HG02981 (cell line): ENCODE measurements around the gene FFAR1.
"Not testable (repeated sequence)": the region's sequence is repeated elsewhere in the genome, so short reads cannot be mapped to it uniquely, and the experiment has no call there.

Experiments
- ATAC-seq: cut with Tn5 transposase; IDR thresholded peaks from one replicate; pipeline ENCODE4 v1.9.1; 2021; ENCODE audit warnings: mild to moderate bottlenecking, moderate library complexity; ENCODE audit not compliant: unreplicated experiment

The FFAR1 gene

DNA sequence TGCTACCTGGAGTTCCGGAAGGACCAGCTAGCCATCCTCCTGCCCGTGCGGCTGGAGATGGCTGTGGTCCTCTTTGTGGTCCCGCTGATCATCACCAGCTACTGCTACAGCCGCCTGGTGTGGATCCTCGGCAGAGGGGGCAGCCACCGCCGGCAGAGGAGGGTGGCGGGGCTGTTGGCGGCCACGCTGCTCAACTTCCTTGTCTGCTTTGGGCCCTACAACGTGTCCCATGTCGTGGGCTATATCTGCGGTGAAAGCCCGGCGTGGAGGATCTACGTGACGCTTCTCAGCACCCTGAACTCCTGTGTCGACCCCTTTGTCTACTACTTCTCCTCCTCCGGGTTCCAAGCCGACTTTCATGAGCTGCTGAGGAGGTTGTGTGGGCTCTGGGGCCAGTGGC lies 11.7 kb downstream of the FFAR1 start:
- not testable (repeated sequence) for ATAC-seq

DNA sequence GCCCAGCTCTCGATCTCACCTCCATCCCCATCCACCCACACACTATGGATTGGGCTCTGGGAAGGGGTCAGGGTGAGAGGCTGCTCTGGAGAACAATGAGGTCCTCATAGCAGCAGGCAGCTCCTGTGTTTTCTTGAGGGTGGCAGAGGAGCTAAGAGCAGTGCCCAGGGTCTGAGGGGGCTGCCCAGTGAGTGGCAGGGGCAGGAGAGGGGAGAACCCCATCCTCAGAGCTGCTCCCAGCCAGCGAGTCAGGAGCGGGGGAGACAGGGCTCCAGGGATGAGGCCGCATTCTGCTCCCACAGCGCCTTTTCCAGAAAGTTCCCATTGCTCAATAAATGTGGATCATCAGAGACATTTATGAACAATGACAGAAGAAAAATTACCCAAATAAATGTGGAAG lies 12.4 kb downstream of the FFAR1 start:
- ATAC-seq, result not testable (repeated sequence)

DNA sequence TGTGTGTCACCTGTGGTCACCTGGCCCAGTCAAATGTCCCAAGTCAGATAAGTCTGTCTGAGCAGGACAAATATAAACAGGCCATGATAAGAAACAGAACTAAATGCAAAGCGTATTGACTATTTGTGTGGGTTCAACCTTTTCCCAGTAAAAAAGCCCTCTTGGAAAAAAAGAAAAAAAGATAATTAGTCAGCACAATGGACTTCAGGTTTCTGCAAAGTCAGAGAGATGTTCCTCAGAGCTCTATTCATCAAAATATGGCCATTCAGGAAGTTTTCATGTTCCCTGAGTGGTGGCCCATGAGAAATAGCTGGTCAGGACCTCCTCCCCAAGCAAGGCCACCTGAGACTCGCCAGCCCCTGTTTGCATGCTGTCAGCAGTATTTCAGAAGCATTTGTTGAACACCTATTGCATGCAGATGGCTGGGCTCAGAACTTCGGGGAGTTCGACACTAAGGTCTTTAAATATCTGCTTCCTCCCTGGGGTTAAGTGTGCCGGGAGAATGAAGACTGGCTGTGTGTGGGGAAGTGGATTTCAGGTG lies 13.2 kb downstream of the FFAR1 start:
- ATAC-seq, result no peak

DNA sequence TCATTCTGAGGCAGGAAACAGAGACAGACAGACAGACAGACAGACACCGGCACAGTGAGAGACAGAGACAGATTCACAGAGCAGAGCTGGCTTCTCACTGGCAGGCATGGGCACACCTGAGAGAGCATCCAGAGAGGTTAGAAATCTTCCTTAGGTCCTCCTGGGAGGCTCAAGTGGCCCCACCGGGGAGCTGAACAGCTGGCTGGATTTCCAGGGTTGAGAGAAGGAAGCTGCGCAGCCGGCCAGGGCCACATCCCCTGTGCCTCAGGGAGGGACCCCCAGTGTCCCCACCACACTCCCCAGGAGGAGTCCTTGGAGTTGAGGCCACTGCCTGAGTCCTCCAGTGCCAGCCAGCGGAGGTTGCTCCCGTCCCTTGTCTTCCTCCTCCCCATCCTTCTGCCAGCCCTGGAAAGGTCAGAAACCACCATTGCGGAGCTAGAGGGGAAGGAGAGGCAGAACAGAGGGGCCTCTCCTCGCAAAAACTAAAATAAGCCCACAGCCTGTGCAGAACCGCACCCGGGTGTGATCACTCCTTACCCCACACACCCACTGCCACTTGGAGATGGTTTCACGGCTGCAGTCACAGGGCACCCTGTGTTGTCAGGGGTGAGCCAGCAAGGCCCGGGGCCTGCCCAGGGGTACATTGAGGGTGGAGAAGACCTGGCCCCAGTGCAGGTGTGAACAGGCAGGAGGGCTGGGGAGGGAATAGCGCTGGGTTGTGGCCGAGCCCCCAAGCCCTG lies 14.7 kb downstream of the FFAR1 start:
- no peak for ATAC-seq

DNA sequence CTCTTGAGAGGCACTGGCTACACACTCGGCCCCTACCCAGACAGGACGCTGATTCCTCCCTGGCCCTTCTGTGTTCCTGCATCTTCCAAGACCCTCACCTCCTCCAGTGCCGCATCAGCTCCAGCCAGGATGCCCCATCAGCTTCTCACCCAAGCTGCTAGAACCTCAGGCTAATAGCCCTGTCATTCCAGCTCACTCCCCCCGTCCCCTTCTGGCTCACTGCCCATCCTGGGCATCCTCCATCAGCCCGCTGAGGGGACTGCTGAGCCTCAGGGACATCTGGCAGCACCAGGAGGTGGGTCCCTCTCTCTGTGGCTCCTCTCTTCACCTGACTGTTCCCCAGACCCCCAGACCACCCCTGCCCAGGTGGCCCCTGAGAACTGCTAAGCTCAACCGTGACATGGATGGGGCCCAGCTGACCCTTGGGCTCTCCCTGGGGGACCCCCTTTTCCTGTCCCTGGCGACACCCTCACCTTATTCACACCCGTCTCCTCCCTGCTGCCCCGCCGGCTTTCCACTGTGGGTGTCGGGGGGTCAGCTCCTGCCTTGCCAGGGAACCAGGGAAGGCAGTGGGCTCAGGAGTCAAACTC lies 15.4 kb downstream of the FFAR1 start:
- ATAC-seq, result no peak

DNA sequence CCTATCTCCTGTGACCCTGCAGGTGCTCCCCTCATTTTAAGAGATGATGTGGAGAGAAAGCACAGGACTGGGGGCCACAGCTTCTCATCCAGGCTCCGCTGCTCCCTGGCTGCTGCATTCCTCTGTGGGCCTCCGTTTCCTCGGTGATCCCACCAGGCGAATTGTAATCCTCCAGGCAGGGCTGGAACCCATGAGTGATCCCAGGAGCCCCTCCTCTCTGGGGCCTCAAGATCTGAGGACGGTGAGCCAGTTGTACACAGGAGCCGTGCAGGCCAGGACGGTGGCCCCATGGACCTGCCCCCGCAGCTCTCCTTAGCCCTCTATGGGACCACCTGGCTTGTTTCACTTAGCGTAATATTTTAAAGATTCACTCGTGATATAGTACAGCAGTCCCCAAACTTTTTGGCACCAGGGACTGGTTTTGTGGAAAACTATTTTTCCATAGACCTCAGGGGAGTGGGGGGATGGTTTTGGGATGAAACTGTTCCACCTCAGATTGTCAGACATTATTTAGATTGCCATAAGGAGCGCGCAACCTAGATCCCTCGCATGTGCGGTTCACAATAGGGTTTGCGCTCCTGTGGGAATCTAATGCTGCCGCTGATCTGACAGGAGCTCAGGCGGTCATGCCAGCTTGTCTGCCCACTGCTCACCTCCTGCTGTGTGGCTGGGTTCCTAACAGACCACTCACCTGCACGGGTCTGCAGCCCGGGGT lies 16.2 kb downstream of the FFAR1 start:
- ATAC-seq, result no peak

DNA sequence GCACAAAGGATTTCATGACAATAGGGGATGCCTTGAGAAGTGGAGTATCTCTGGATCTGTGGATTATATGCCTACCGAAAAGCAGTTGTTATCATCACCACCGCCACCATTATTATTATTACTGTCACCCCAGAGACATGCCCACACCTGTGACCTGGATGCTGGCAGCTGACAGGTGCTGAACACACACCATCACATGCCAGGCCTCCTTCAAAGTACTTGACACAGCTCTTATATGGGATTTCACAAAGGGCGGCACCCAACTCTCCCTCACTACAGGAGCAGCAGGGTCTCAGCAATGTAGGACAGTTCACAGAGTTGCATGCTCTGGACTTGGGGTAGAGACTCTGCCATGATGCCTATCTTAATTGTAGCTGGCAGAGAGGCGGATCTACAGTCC lies 17.6 kb downstream of the FFAR1 start:
- ATAC-seq, result no peak

DNA sequence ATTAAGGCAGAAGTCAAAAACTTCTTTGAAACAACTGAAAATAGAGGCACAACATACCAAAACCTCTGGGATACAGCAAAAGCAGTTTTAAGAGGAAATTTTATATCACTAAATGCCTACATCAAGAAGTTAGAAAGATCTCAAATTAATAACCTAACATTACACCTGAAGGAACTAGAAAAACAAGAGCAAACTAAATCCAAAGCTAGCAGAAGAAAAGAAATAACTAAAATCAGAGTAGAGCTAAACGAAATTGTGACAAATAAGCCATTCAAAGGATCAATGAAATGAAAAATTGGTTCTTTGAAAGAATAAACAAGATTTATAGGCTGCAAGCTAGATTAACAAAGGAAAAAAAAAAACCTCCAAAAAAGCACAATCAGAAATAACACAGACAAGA lies 20.7 kb downstream of the FFAR1 start:
- ATAC-seq, result no peak

DNA sequence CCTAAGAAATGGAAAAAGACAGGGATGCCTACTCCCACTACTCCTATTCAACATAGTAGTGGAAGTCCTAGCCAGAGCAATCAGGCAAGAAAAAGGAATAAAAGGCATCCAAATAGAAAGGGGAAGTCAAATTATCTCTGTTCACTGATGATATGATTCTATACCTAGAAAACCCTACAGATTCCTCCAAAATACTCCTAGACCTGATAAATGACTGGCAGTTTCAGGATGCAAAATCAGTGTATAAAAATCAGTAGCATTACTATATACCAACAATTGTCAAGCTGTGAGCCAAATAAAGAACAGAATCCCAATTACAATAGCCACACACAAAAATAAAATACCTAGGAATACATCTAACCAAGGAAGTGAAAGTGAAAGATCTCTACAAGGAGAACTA lies 21.8 kb downstream of the FFAR1 start:
- ATAC-seq, result no peak

DNA sequence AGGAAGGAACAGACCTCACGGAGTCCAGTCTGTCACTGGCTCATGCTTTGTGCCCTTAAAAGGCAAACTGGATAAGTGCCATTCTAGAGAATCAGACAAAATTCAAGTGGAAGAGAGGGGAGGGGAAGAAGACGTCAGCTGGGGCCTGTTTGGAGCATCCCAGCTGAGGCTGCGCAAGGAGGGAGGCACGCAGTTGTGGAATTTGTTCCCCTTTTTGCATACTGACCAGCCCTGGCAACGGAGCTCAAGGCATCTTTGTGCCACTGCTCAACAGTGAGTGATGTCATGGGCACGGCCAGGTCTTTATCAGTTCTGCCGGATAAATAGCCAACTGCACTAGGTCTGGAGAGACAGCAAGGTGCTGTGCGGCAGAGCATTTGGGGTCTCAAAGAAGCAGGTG lies 23.0 kb downstream of the FFAR1 start, which contains the start of gene GPR42:
GPR42 (plus strand) TSS at position 347 of the 400 bp plus-strand sequence. CDS start 292 bp downstream, outside the sequence.
- ATAC-seq, result no peak

DNA sequence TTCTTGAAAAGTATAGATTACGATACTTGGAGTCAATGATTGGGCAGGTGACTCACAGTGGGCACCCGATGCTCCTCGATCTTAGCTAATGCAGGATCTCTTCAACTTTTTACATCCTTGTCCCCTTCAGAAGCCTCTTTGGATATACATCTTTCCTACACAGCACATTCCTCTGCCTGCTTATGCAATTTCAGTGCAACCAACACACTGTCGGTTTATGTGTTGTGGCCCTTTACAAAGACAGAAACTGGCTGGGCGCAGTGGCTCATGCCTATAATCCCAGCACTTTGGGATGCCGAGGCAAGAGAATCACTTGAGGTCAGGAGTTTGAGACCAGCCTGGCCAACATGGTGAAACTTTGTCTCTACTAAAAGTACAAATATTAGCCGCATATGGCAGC lies 25.8 kb downstream of the FFAR1 start:
- no peak for ATAC-seq

DNA sequence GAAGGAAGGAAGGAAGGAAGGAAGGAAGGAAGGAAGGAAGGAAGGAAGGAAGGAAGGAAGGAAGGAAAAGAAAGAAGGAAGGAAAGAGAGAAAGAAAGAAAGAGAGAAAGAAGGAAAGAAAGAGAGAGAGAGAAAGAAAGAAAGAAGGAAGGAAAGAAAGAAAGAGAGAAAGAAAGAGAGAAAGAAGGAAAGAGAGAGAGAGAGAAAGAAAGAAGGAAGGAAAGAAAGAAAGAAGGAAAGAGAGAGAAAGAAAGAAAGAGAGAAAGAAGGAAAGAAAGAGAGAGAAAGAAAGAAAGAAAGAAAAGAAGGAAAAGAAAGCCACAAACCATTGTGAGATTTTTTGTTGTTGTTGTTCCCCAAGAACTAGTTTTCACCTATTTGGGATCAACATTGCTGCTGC lies 26.3 kb downstream of the FFAR1 start:
- ATAC-seq, result not testable (repeated sequence)

DNA sequence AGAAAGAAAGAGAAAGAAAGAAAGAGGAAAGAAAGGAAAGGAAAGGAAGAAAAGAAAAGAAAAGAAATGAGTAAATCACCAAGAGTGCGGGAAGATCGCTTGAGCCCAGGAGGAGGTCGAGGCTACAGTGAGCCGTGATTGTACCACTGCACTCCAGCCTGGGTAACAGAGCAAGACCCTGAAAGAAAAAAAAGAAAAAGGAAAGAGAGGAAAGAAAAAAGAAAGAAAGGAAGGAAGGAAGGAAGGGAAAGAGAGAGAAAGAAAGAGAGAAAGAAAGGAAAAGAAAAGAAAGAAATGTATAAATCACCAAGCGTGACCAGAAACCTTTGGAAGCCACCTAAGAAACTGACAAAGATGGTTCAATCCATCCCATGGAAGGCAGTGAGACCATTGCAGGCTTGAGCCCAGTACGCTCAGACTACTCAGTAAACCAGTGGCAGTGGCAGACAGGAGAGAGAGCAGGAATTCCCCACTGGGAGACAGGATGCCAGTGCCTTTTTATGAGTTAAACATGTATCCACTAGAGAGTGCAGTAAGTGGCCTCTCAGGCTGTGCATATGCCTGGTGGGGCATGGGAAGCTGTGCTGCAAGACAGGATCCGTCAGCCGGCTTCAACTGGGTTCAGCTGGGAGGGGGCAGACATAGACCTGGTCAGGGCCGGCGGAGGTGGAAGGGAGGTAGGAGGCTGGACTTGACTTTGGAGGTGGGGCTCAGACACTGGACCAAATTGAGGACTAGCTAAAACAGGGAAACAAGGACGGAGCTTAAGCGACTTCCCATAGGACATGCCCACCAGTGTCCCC lies 28.0 kb downstream of the FFAR1 start:
- ATAC-seq, result no peak

DNA sequence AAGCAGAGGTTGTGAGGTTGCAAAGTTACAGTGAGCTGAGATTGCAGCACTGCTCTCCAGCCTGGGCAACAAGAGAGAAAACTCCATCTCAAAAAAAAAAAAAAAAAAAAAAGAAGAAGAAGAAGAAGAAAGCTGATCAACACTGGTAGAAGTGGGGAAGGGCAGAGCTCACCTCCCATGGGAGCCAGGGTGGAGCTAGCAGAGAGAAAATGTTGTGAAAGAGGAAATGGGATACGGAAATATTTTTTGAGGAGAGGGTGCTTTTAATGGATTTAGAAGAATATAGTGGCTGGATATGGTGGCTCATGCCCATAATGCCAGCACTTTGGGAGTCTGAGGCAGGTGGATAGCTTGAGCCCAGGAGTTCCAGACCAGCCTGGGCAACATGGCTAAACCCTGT lies 30.0 kb downstream of the FFAR1 start:
- ATAC-seq, result no peak

DNA sequence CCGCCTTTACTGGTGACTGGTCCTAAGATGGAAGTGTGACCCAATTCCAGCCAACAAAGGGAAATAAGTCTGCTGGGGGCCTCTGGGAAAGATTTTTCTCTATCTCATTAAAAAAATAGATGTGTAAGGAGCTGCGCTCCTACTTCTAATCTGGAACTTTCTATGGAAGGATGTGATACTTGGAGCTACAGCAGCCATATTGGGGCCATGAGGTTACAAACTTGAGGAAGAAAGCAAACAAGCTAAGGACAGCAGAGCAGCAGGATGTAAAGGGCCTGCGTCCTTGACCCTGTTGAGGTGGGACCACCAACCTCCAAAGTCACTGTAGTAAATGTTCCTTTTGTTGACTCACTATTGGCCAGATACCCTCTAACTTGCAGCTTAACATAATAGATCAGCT lies 30.7 kb downstream of the FFAR1 start:
- no peak for ATAC-seq

DNA sequence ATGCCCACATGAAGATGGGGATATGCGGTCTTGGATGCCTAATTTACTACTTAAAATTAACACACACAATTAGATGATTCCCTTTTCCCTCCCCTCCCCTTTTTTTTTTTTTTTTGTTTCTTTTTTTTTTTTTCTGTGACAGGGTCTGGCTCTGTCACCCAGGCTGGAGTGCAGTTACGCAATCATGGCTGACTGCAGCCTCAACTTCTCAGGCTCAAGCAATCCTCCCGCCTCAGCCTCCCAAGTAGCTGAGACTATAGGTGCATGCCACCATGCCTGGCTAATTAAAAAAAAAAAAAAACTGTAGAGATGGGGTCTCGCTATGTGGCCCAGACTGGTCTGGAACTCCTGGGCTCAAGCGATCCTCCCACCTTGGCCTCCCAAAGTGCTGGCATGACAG lies 31.8 kb downstream of the FFAR1 start:
- not testable (repeated sequence) for ATAC-seq

DNA sequence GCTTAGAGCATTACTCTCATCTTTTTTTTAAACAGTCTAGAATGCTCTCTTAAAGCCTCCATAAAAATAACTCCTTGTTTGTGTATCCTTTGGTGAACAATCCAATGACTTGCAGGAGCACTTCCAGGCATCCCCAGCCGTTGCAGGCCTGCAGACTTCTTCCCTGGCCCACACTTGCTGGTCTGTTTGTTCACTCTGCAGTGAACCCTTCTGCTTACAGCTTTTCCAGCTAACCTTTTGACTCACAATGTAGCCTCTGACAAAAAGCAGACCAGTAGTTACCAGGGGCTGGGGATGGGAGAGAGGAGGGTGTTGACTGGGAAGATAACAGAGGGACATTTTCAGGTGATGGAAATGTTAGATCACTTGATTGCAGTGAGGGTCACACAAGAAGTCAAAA lies 32.3 kb downstream of the FFAR1 start:
- ATAC-seq, result no peak

DNA sequence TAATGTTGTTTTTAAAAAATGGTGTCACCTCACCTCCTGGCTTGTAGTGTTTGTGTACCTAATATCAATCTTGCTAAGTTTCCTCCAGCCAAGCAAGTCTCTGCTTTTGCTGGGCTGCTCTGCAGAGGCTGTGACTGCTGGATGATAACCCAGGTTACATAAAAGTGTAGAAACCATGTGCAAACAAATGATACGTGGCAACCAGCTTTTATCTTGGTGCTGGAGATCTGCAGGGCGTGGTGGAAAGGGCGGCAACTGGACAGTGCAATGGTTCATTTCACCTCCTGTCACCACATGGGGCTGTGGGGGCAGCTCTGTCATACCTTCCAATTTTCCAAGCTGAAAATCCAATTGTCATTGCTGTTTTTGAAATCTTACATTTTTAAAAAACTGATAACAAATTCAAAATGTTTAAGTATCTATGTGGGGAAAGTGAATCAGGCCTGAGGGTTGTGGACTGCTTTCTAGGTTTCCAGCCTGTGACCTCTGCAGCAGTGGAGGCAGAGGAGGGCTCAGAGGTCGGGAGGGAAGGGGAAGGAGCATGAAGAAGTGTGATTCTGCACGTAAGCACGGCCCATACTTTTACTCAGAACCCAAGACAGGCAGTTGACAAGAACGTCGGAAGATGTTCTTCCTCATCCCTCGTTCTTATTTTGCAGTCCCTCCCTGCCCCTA lies 32.9 kb downstream of the FFAR1 start:
- ATAC-seq, result no peak

DNA sequence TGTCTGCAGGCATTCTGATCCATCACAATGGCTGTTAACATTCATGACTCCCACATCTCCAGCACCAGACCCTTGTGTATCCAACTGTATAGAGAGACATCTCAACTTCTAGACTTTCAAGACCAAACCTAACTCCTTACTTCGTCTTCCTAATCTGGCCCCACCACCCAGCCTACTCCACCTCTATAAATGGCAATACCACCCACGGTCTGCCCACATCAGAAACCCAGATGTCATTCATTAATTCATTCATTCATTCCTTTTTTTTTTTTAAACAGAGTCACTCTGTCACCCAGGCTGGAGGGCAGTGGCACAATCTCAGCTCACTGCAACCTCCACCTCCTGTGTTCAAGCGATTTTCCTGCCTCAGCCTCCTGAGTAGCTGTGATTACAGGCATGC lies 33.6 kb downstream of the FFAR1 start:
- ATAC-seq, result no peak

DNA sequence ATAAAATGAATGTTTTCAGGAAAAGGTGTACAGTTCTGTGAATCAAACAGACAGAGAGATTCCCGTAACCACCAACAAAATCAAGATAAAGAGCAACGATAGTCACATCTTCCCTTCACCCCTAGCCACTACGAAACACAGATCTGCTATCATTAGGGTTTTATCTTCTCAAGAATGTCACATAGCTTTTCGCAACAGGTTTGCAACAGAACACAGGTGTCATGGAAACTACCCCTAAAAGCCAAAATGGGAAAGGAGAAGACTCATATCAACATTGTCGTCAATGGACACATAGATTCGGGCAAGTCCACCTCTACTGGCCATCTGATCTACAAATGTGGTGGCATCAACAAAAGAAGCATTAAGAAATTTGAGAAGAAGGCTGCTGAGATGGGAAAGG lies 34.2 kb downstream of the FFAR1 start:
- no peak for ATAC-seq
